Progenitor cell of endocrine pancreas (in vitro differentiated cells): ENCODE measurements around the gene LRRC10B. TPM values are rescaled to one million over a fixed set of nuclear protein-coding genes. Genes with fewer than 3 reads are reported as not detected.

Experiments
- DNase-seq: peaks from one replicate; pipeline ENCODE4 v3.0.0; 2021; ENCODE audit warnings: low spot score; ENCODE audit not compliant: unreplicated experiment
- H3K27ac Mint-ChIP-seq: 2 replicates; pipeline ENCODE4 v1.8.0; 2021; ENCODE audit warnings: mild to moderate bottlenecking, moderate library complexity, mixed read lengths
- H3K27me3 Mint-ChIP-seq: 2 replicates; pipeline ENCODE4 v1.8.0; 2021; ENCODE audit warnings: mixed read lengths
- H3K36me3 Mint-ChIP-seq: 2 replicates; pipeline ENCODE4 v1.8.0; 2022; ENCODE audit warnings: mixed read lengths; ENCODE audit not compliant: insufficient read depth
- H3K4me1 Mint-ChIP-seq: 2 replicates; pipeline ENCODE4 v1.8.0; 2021; ENCODE audit warnings: low read depth, mixed read lengths
- H3K4me3 Mint-ChIP-seq: 2 replicates; pipeline ENCODE4 v1.8.0; 2021; ENCODE audit warnings: low read depth, mild to moderate bottlenecking, moderate library complexity, mixed read lengths
- H3K9me3 Mint-ChIP-seq: 2 replicates; pipeline ENCODE4 v1.8.0; 2021; ENCODE audit warnings: low read depth, mixed read lengths
- CTCF ChIP-seq: fragments of 200-600 bp; sonication (generic); IDR thresholded peaks from one replicate; pipeline ENCODE4 v1.5.0; 2021; ENCODE audit warnings: antibody characterized with exemption, mild to moderate bottlenecking; ENCODE audit not compliant: unreplicated experiment
- total RNA-seq: library from RNA; stranded (reverse); gene quantifications from 2 replicates; pipeline ENCODE4 v1.2.1, GENCODE V29; 2021

The LRRC10B gene
- total RNA-seq, 1 donor from 2014 or later = 2.0 TPM

- H3K27me3 Mint-ChIP-seq = peaks cover 50% of the 10 kb centered on the region
- no peaks in the 10 kb centered on the region for H3K9me3 Mint-ChIP-seq
- no peak overlapping the region for H3K27ac Mint-ChIP-seq
- peaks cover 2% of the 10 kb centered on the region for H3K4me1 Mint-ChIP-seq
- H3K36me3 Mint-ChIP-seq = no peaks in the 10 kb centered on the region
- DNase-seq = no peak
- no peak overlapping the region for H3K4me3 Mint-ChIP-seq
- no peak for TF ChIP-seq CTCF
These were observed 2.9 kb upstream of the LRRC10B start for GRCh38 chr11:61505640-61506155.

GRCh38 chr11:61507012-61507768 is 1.4 kb upstream of the LRRC10B start:
- no peak overlapping the region for H3K27ac Mint-ChIP-seq
- DNase-seq = no peak
- no peaks in the 10 kb centered on the region for H3K36me3 Mint-ChIP-seq
- TF ChIP-seq CTCF = no peak
- no peaks in the 10 kb centered on the region for H3K9me3 Mint-ChIP-seq
- peaks cover 52% of the 10 kb centered on the region for H3K27me3 Mint-ChIP-seq
- H3K4me3 Mint-ChIP-seq = no peak overlapping the region
- H3K4me1 Mint-ChIP-seq = peaks cover 10% of the 10 kb centered on the region

- Mint-ChIP-seq H3K27me3 (peaks cover 45% of the 10 kb centered on the region), H3K36me3 (no peaks in the 10 kb centered on the region), H3K4me1 (peaks cover 28% of the 10 kb centered on the region)
These were observed 787 bp downstream of the LRRC10B start for GRCh38 chr11:61509043-61510029.

GRCh38 chr11:61510166-61510919 is 1.8 kb downstream of the LRRC10B start:
- Mint-ChIP-seq H3K27me3 (peaks cover 37% of the 10 kb centered on the region), H3K9me3 (no peaks in the 10 kb centered on the region), H3K27ac (no peak overlapping the region), H3K4me1 (peaks cover 29% of the 10 kb centered on the region), H3K4me3 (no peak overlapping the region), H3K36me3 (no peaks in the 10 kb centered on the region)
- no peak for TF ChIP-seq CTCF
- DNase-seq = no peak

More at GRCh38 chr11:61509043-61510029, 787 bp downstream of the LRRC10B start:
- peak; percentile 77 for TF ChIP-seq CTCF
- Mint-ChIP-seq H3K9me3 (no peaks in the 10 kb centered on the region), H3K27ac (no peak overlapping the region), H3K4me3 (peak overlapping the region; percentile 29)
- peak; percentile 66 for DNase-seq
